GM23338 (cell line): Measurements from ENCODE around the gene MTREX. TPM values are rescaled to one million over a fixed set of nuclear protein-coding genes. Genes with fewer than 3 reads are reported as not detected.

Source experiments
- ATAC-seq: fragments of 200-7000 bp; cut with Tn5 transposase; 3 replicates; pipeline ENCODE4 v1.9.1; 2020
- DNase-seq: peaks from one replicate; pipeline ENCODE4 v3.0.0-alpha.2; 2015; ENCODE audit warnings: low spot score
- H2AFZ ChIP-seq: fragments of 200-600 bp; sonication (generic); 2 replicates; pipeline ENCODE4 v1.8.0; 2016; ENCODE audit warnings: antibody characterized with exemption, mild to moderate bottlenecking, moderate library complexity
- H3F3A ChIP-seq: fragments of 200-600 bp; sonication (generic); replicated peaks from 2 replicates; pipeline ENCODE4 v1.8.0; 2017; ENCODE audit warnings: antibody characterized with exemption, mixed run types, low read depth
- H3K27ac ChIP-seq: fragments of 200-600 bp; sonication (generic); 2 replicates; pipeline ENCODE4 v1.6.1; 2016; ENCODE audit warnings: low read depth
- H3K27me3 ChIP-seq: fragments of 200-600 bp; sonication (generic); 2 replicates; pipeline ENCODE4 v1.8.0; 2016; ENCODE audit warnings: mild to moderate bottlenecking, mixed run types, moderate library complexity; ENCODE audit not compliant: insufficient read depth
- H3K36me3 ChIP-seq: fragments of 200-600 bp; sonication (generic); 2 replicates; pipeline ENCODE4 v1.8.0; 2016; ENCODE audit warnings: mild to moderate bottlenecking; ENCODE audit not compliant: insufficient read depth
- H3K4me1 ChIP-seq: fragments of 200-600 bp; sonication (generic); 2 replicates; pipeline ENCODE4 v1.8.0; 2016; ENCODE audit warnings: mild to moderate bottlenecking, moderate library complexity; ENCODE audit not compliant: insufficient read depth
- H3K4me2 ChIP-seq: fragments of 200-600 bp; sonication (generic); 2 replicates; pipeline ENCODE4 v1.7.1; 2017; ENCODE audit warnings: mixed run types
- H3K4me3 ChIP-seq: fragments of 200-600 bp; sonication (generic); 2 replicates; pipeline ENCODE4 v1.6.1; 2016; ENCODE audit warnings: mixed run types
- H3K79me2 ChIP-seq: fragments of 200-600 bp; sonication (generic); replicated peaks from 2 replicates; pipeline ENCODE4 v1.8.0; 2017; ENCODE audit warnings: mild to moderate bottlenecking; ENCODE audit not compliant: insufficient read depth
- H3K9me2 ChIP-seq: fragments of 200-600 bp; sonication (generic); 2 replicates; pipeline ENCODE4 v1.8.0; 2017; ENCODE audit not compliant: insufficient read depth
- H4K20me1 ChIP-seq: fragments of 200-600 bp; sonication (generic); replicated peaks from 2 replicates; pipeline ENCODE4 v1.8.0; 2017; ENCODE audit warnings: mild to moderate bottlenecking; ENCODE audit not compliant: insufficient read depth
- H3K27ac Mint-ChIP-seq: 2 replicates; pipeline ENCODE4 v1.8.0; 2020; ENCODE audit warnings: inconsistent platforms, mild to moderate bottlenecking, moderate library complexity, mixed read lengths
- H3K27me3 Mint-ChIP-seq: 3 replicates; pipeline ENCODE4 v1.8.0; 2022; ENCODE audit warnings: low read depth, mild to moderate bottlenecking, moderate library complexity, mixed read lengths, inconsistent platforms; ENCODE audit not compliant: insufficient read depth, poor library complexity
- H3K36me3 Mint-ChIP-seq: 3 replicates; pipeline ENCODE4 v1.8.0; 2021; ENCODE audit warnings: low read depth, mild to moderate bottlenecking, inconsistent platforms, moderate library complexity, mixed read lengths
- H3K4me1 Mint-ChIP-seq: 3 replicates; pipeline ENCODE4 v1.8.0; 2020; ENCODE audit warnings: mild to moderate bottlenecking, inconsistent platforms, mixed read lengths
- H3K4me3 Mint-ChIP-seq: 3 replicates; pipeline ENCODE4 v1.8.0; 2021; ENCODE audit warnings: moderate library complexity, mild to moderate bottlenecking, inconsistent platforms, mixed read lengths
- H3K9me3 Mint-ChIP-seq: 3 replicates; pipeline ENCODE4 v1.8.0; 2020; ENCODE audit warnings: moderate library complexity, mild to moderate bottlenecking, inconsistent platforms, mixed read lengths
- CREB1 ChIP-seq: fragments of 250-450 bp; sonication (Bioruptor Pico); IDR thresholded peaks from 2 replicates; pipeline ENCODE4 v1.5.0; 2020; ENCODE audit warnings: low read depth, mild to moderate bottlenecking, moderate library complexity
- ETS1 ChIP-seq: IDR thresholded peaks from 2 replicates; pipeline ENCODE4 v1.6.1; 2016; ENCODE audit warnings: antibody characterized with exemption
- EZH2 ChIP-seq: fragments of 200-600 bp; sonication (generic); IDR thresholded peaks from one replicate; pipeline ENCODE4 v1.8.0; 2017; ENCODE audit warnings: antibody characterized with exemption, mild to moderate bottlenecking, low read depth; ENCODE audit not compliant: unreplicated experiment
- EZH2phosphoT487 ChIP-seq: fragments of 200-600 bp; sonication (generic); IDR thresholded peaks from one replicate; pipeline ENCODE4 v1.8.1; 2018; ENCODE audit warnings: antibody characterized with exemption; ENCODE audit not compliant: unreplicated experiment
- JUNB ChIP-seq: IDR thresholded peaks from one replicate; pipeline ENCODE4 v1.6.1; 2016; ENCODE audit warnings: antibody characterized with exemption; ENCODE audit not compliant: unreplicated experiment
- NANOG ChIP-seq: IDR thresholded peaks from 2 replicates; pipeline ENCODE4 v1.6.1; 2016; ENCODE audit warnings: antibody characterized with exemption, borderline replicate concordance
- POLR2AphosphoS5 ChIP-seq: IDR thresholded peaks from 2 replicates; pipeline ENCODE4 v1.6.1; 2016; ENCODE audit warnings: antibody characterized with exemption, low read depth
- STAT1 ChIP-seq: IDR thresholded peaks from one replicate; pipeline ENCODE4 v1.6.1; 2016; ENCODE audit warnings: antibody characterized with exemption; ENCODE audit not compliant: unreplicated experiment
- ZNF114 ChIP-seq: fragments of 250-450 bp; sonication (Bioruptor Pico); IDR thresholded peaks from 2 replicates; pipeline ENCODE4 v1.5.0; 2020; ENCODE audit warnings: mild to moderate bottlenecking, moderate library complexity
- ZNF331 ChIP-seq: fragments of 250-450 bp; sonication (Bioruptor Pico); IDR thresholded peaks from 2 replicates; pipeline ENCODE4 v1.5.0; 2020; ENCODE audit warnings: low read depth, mild to moderate bottlenecking, moderate library complexity
- polyA plus RNA-seq: library from polyadenylated mRNA; unstranded; fragments of >200 nt; fragmentation: Nextera tagmentation; extraction: Ambion mirVana; gene quantifications from 2 replicates; pipeline ENCODE4 v1.2.1, GENCODE V29; 2016
- total RNA-seq: library from RNA; depleted of rRNA; stranded (reverse); fragments of >200 nt; shearing (Covaris generic); gene quantifications from 2 replicates; pipeline ENCODE4 v1.2.3, GENCODE V29; 2014
- TF ChIP-seq, protein P1 (sequence below): fragments of 250-450 bp; sonication (Bioruptor Pico); IDR thresholded peaks from 2 replicates; pipeline ENCODE4 v1.5.0; 2020; ENCODE audit warnings: mild to moderate bottlenecking, moderate library complexity
- TF ChIP-seq, protein P2 (sequence below): IDR thresholded peaks from one replicate; pipeline ENCODE4 v1.6.1; 2018; ENCODE audit warnings: antibody characterized with exemption; ENCODE audit not compliant: unreplicated experiment
- TF ChIP-seq, protein P3 (sequence below), 2 experiments: fragments of 200-600 bp in 1 of 2; sonication (generic) in 1 of 2; conservative IDR thresholded peaks; 2 replicates each; pipeline versions ENCODE4 v1.5.1 to v1.6.1; 2016 to 2017; ENCODE audit warnings: antibody characterized with exemption in 2 of 2, low read depth in 2 of 2, mild to moderate bottlenecking in 2 of 2, moderate library complexity in 1 of 2

MTREX gene
- total and polyA plus RNA-seq, 2 experiments from 2014 or later = 47.5 to 94.9 TPM

DNA sequence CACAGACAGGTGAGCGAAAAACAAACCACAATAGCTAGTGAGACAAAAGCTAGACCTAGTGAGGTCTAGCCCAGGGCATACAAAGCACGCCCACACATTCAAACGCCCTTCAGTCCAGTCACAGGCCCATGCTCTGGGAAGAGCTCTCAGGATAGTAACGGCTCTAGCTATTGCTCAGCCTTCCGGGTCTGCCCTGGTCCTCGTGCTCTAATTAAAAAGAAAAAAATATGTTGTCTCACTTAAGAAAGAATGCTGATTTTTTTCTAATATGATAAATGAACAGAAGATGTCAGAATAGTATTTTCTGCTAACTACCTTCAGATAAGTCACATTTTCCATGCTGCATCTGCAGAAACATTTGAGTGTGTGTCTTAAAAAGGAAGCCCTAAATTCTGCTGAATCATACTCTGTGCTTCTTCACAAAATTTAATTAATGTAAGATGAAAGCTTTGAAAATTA is 132.4 kb downstream of the MTREX start:
- DNase-seq (peak; percentile 43), ATAC-seq (peak; percentile 60)
- Mint-ChIP-seq H3K4me3 (no peak overlapping the region), H3K4me1 (peaks cover 42% of the 10 kb centered on the region), H3K27me3 (peaks cover 3% of the 10 kb centered on the region), H3K9me3 (peaks cover 16% of the 10 kb centered on the region), H3K36me3 (peaks cover 46% of the 10 kb centered on the region), H3K27ac (peak overlapping the region; percentile 92)
- Histone ChIP-seq H3K27me3 (no peaks in the 10 kb centered on the region), H3K4me1 (peaks cover 29% of the 10 kb centered on the region), H3K4me3 (no peak overlapping the region), H3K36me3 (peaks cover 5% of the 10 kb centered on the region; the same call in 1 of the 2 replicates), H3K79me2 (peaks cover 24% of the 10 kb centered on the region), H3K9me2 (no peaks in the 10 kb centered on the region), H3K4me2 (no peak overlapping the region), H3K27ac (peak overlapping the region; percentile 81), H3F3A (no peaks in the 10 kb centered on the region; the same call in 1 of the 2 replicates), H2AFZ (no peak overlapping the region), H4K20me1 (no peaks in the 10 kb centered on the region)
- TF ChIP-seq JUNB (no peak), STAT1 (no peak), EZH2 (no peak), POLR2AphosphoS5 (no peak), NANOG (no peak), ETS1 (no peak), ZNF331 (no peak), CREB1 (CRISPR knock-in tag) (no peak), EZH2phosphoT487 (no peak), ZNF114 (CRISPR knock-in tag) (no peak)
- TF ChIP-seq, protein P1, sequence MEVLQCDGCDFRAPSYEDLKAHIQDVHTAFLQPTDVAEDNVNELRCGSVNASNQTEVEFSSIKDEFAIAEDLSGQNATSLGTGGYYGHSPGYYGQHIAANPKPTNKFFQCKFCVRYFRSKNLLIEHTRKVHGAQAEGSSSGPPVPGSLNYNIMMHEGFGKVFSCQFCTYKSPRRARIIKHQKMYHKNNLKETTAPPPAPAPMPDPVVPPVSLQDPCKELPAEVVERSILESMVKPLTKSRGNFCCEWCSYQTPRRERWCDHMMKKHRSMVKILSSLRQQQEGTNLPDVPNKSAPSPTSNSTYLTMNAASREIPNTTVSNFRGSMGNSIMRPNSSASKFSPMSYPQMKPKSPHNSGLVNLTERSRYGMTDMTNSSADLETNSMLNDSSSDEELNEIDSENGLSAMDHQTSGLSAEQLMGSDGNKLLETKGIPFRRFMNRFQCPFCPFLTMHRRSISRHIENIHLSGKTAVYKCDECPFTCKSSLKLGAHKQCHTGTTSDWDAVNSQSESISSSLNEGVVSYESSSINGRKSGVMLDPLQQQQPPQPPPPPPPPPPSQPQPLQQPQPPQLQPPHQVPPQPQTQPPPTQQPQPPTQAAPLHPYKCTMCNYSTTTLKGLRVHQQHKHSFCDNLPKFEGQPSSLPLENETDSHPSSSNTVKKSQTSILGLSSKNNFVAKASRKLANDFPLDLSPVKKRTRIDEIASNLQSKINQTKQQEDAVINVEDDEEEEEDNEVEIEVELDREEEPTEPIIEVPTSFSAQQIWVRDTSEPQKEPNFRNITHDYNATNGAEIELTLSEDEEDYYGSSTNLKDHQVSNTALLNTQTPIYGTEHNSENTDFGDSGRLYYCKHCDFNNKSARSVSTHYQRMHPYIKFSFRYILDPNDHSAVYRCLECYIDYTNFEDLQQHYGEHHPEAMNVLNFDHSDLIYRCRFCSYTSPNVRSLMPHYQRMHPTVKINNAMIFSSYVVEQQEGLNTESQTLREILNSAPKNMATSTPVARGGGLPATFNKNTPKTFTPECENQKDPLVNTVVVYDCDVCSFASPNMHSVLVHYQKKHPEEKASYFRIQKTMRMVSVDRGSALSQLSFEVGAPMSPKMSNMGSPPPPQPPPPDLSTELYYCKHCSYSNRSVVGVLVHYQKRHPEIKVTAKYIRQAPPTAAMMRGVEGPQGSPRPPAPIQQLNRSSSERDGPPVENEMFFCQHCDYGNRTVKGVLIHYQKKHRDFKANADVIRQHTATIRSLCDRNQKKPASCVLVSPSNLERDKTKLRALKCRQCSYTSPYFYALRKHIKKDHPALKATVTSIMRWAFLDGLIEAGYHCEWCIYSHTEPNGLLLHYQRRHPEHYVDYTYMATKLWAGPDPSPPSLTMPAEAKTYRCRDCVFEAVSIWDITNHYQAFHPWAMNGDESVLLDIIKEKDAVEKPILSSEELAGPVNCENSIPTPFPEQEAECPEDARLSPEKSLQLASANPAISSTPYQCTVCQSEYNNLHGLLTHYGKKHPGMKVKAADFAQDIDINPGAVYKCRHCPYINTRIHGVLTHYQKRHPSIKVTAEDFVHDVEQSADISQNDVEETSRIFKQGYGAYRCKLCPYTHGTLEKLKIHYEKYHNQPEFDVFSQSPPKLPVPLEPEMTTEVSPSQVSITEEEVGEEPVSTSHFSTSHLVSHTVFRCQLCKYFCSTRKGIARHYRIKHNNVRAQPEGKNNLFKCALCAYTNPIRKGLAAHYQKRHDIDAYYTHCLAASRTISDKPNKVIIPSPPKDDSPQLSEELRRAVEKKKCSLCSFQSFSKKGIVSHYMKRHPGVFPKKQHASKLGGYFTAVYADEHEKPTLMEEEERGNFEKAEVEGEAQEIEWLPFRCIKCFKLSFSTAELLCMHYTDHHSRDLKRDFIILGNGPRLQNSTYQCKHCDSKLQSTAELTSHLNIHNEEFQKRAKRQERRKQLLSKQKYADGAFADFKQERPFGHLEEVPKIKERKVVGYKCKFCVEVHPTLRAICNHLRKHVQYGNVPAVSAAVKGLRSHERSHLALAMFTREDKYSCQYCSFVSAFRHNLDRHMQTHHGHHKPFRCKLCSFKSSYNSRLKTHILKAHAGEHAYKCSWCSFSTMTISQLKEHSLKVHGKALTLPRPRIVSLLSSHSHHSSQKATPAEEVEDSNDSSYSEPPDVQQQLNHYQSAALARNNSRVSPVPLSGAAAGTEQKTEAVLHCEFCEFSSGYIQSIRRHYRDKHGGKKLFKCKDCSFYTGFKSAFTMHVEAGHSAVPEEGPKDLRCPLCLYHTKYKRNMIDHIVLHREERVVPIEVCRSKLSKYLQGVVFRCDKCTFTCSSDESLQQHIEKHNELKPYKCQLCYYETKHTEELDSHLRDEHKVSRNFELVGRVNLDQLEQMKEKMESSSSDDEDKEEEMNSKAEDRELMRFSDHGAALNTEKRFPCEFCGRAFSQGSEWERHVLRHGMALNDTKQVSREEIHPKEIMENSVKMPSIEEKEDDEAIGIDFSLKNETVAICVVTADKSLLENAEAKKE (CRISPR knock-in tag) = no peak
- TF ChIP-seq, protein P2, sequence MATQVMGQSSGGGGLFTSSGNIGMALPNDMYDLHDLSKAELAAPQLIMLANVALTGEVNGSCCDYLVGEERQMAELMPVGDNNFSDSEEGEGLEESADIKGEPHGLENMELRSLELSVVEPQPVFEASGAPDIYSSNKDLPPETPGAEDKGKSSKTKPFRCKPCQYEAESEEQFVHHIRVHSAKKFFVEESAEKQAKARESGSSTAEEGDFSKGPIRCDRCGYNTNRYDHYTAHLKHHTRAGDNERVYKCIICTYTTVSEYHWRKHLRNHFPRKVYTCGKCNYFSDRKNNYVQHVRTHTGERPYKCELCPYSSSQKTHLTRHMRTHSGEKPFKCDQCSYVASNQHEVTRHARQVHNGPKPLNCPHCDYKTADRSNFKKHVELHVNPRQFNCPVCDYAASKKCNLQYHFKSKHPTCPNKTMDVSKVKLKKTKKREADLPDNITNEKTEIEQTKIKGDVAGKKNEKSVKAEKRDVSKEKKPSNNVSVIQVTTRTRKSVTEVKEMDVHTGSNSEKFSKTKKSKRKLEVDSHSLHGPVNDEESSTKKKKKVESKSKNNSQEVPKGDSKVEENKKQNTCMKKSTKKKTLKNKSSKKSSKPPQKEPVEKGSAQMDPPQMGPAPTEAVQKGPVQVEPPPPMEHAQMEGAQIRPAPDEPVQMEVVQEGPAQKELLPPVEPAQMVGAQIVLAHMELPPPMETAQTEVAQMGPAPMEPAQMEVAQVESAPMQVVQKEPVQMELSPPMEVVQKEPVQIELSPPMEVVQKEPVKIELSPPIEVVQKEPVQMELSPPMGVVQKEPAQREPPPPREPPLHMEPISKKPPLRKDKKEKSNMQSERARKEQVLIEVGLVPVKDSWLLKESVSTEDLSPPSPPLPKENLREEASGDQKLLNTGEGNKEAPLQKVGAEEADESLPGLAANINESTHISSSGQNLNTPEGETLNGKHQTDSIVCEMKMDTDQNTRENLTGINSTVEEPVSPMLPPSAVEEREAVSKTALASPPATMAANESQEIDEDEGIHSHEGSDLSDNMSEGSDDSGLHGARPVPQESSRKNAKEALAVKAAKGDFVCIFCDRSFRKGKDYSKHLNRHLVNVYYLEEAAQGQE = no peak
- TF ChIP-seq, protein P3, sequence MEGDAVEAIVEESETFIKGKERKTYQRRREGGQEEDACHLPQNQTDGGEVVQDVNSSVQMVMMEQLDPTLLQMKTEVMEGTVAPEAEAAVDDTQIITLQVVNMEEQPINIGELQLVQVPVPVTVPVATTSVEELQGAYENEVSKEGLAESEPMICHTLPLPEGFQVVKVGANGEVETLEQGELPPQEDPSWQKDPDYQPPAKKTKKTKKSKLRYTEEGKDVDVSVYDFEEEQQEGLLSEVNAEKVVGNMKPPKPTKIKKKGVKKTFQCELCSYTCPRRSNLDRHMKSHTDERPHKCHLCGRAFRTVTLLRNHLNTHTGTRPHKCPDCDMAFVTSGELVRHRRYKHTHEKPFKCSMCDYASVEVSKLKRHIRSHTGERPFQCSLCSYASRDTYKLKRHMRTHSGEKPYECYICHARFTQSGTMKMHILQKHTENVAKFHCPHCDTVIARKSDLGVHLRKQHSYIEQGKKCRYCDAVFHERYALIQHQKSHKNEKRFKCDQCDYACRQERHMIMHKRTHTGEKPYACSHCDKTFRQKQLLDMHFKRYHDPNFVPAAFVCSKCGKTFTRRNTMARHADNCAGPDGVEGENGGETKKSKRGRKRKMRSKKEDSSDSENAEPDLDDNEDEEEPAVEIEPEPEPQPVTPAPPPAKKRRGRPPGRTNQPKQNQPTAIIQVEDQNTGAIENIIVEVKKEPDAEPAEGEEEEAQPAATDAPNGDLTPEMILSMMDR (conservative IDR thresholded peaks at IDR 0.05; ENCODE audit: low read depth in 2 of 2) = no peak
